ENCODE results near the gene ZDHHC9. TPM values are rescaled to one million over a fixed set of nuclear protein-coding genes. Genes with fewer than 3 reads are reported as not detected.

The ZDHHC9 gene
- total RNA-seq, 4 donors from 2014 or later, result 4.2 to 19.7 (median 13.1) TPM

DNA sequence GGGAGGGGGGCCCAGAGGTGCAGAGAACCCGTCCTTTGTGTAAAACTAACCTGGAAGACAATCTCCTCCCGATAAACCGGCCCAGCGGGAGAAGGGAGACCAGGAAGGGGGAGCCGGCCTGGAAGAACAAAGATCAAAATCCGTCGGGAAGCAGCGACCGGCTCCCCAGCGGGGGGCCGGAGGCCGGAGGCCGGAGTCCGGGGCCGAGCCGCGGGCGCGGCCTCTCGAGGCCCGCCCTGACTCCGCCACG lies 552 bp downstream of the ZDHHC9 start:
- TF ChIP-seq EP300 (IDR thresholded peaks at IDR 0.05), result no peak
- TF ChIP-seq, protein P1, sequence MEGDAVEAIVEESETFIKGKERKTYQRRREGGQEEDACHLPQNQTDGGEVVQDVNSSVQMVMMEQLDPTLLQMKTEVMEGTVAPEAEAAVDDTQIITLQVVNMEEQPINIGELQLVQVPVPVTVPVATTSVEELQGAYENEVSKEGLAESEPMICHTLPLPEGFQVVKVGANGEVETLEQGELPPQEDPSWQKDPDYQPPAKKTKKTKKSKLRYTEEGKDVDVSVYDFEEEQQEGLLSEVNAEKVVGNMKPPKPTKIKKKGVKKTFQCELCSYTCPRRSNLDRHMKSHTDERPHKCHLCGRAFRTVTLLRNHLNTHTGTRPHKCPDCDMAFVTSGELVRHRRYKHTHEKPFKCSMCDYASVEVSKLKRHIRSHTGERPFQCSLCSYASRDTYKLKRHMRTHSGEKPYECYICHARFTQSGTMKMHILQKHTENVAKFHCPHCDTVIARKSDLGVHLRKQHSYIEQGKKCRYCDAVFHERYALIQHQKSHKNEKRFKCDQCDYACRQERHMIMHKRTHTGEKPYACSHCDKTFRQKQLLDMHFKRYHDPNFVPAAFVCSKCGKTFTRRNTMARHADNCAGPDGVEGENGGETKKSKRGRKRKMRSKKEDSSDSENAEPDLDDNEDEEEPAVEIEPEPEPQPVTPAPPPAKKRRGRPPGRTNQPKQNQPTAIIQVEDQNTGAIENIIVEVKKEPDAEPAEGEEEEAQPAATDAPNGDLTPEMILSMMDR (IDR thresholded peaks at IDR 0.05), result no peak
- no peak for TF ChIP-seq POLR2AphosphoS5 (IDR thresholded peaks at IDR 0.05)
- TF ChIP-seq POLR2A (IDR thresholded peaks at IDR 0.05; ENCODE audit: low read depth), result no peak
- intact Hi-C loops (cut with DNase I), result loop anchor here (10.0 kb wide), 1 partner anchor 222 kb away; no protein-coding TSS in a partner anchor
- WGBS, result 38% methylated on average over 12 of the region's 23 CpGs
- Histone ChIP-seq H3K27me3 (no peaks in the 10 kb centered on the region), H3K27ac (replicated peaks in 1 of 4) (peak overlapping the region; percentile 73 to 86 (median 79)), H3K4me1 (peaks cover 0 to 15% (median 11%) of the 10 kb centered on the region in 4 donors), H3K9me3 (no peaks in the 10 kb centered on the region), H3K36me3 (peaks cover 0 to 18% (median 5%) of the 10 kb centered on the region in 4 donors), H3K4me3 (peak overlapping the region; percentile 68 to 81 (median 72))
- DNase-seq (ENCODE audit: extremely low spot score), result no peak

GRCh38 chrX:129842510-129843208 lies 1.0 kb downstream of the ZDHHC9 start:
- H3K27me3 ChIP-seq, result no peaks in the 10 kb centered on the region
- H3K36me3 ChIP-seq, result peaks cover 0 to 18% (median 5%) of the 10 kb centered on the region in 4 donors
- no peaks in the 10 kb centered on the region for H3K9me3 ChIP-seq
- H3K4me3 ChIP-seq, result peak overlapping the region; percentile 68 to 81 (median 72)
- peak overlapping the region; percentile 73 to 86 (median 79) for H3K27ac ChIP-seq (replicated peaks in 1 of 4)
- H3K4me1 ChIP-seq, result peaks cover 0 to 15% (median 11%) of the 10 kb centered on the region in 4 donors
- TF ChIP-seq POLR2A (IDR thresholded peaks at IDR 0.05; ENCODE audit: low read depth), result no peak
- peak; percentile 10 to 12 for TF ChIP-seq POLR2AphosphoS5 (IDR thresholded peaks at IDR 0.05)
- TF ChIP-seq, protein P1 (IDR thresholded peaks at IDR 0.05), result no peak
- intact Hi-C loops (cut with DNase I), result loop anchor here (10.0 kb wide), 1 partner anchor 222 kb away; no protein-coding TSS in a partner anchor
- 47% methylated on average over 17 of the region's 17 CpGs for WGBS
- no peak for DNase-seq (ENCODE audit: extremely low spot score)

DNA sequence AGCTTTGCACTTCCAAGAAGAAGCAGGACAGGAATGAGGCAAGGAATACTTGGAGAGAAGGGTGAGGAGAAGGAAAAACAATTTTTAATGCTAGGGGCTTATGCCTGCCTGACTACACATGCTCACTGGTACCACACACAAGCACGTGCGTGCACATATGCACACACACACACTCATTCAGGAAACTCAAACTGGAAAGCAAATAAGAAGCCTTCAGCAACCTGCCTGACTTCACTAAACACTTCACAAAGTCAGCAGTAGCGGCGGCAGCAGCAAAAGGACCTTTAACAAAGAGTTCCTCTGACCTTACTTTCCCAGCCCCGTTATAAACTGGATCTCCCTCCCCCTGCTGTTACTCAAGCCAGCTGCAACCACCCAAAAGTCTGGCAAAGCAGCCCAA lies 3.3 kb downstream of the ZDHHC9 start:
- Histone ChIP-seq H3K27ac (replicated peaks in 1 of 4) (no peak overlapping the region), H3K36me3 (peaks cover 0 to 18% (median 5%) of the 10 kb centered on the region in 4 donors), H3K4me3 (peak overlapping the region in 1 of 4 donors; percentile 12), H3K9me3 (no peaks in the 10 kb centered on the region), H3K4me1 (peaks cover 0 to 15% (median 11%) of the 10 kb centered on the region in 4 donors), H3K27me3 (no peaks in the 10 kb centered on the region)
- WGBS, result 46% methylated on average over 5 of the region's 5 CpGs
- TF ChIP-seq EP300 (IDR thresholded peaks at IDR 0.05), result no peak
- no peak for DNase-seq (ENCODE audit: extremely low spot score)
- intact Hi-C loops (cut with DNase I), result loop anchor here (10.0 kb wide), 1 partner anchor 224 kb away; no protein-coding TSS in a partner anchor

GRCh38 chrX:129836827-129837226 lies 6.9 kb downstream of the ZDHHC9 start:
- DNase-seq (ENCODE audit: extremely low spot score), result no peak
- WGBS, result 79% methylated on average over 3 of the region's 3 CpGs
- TF ChIP-seq, protein P1 (IDR thresholded peaks at IDR 0.05), result no peak
- TF ChIP-seq POLR2AphosphoS5 (IDR thresholded peaks at IDR 0.05) (no peak), POLR2A (IDR thresholded peaks at IDR 0.05; ENCODE audit: low read depth) (no peak), EP300 (IDR thresholded peaks at IDR 0.05) (no peak)
- H3K27me3 ChIP-seq, result no peaks in the 10 kb centered on the region
- H3K27ac ChIP-seq (replicated peaks in 1 of 4), result no peak overlapping the region
- H3K4me3 ChIP-seq, result no peak overlapping the region
- H3K36me3 ChIP-seq, result peaks cover 0 to 18% (median 5%) of the 10 kb centered on the region in 4 donors
- intact Hi-C loops (cut with DNase I), result no loop called here
- no peaks in the 10 kb centered on the region for H3K9me3 ChIP-seq
- H3K4me1 ChIP-seq, result no peaks in the 10 kb centered on the region

- 76% methylated on average over 5 of the region's 5 CpGs for WGBS
- no peak for TF ChIP-seq EP300 (IDR thresholded peaks at IDR 0.05)
- TF ChIP-seq POLR2A (IDR thresholded peaks at IDR 0.05; ENCODE audit: low read depth), result no peak
- TF ChIP-seq, protein P1 (IDR thresholded peaks at IDR 0.05), result no peak
- Histone ChIP-seq H3K4me1 (no peaks in the 10 kb centered on the region), H3K4me3 (no peak overlapping the region), H3K9me3 (no peaks in the 10 kb centered on the region), H3K36me3 (peaks cover 0 to 2% (median under 1%) of the 10 kb centered on the region in 4 donors), H3K27ac (replicated peaks in 1 of 4) (no peak overlapping the region), H3K27me3 (no peaks in the 10 kb centered on the region)
- DNase-seq (ENCODE audit: extremely low spot score), result no peak
- intact Hi-C loops (cut with DNase I), result no loop called here
Observed at GRCh38 chrX:129833153-129833990, 10.3 kb downstream of the ZDHHC9 start.

Measured in esophagus muscularis mucosa (tissue), 4 donors.